H9 (cell line): ENCODE results near the gene PARD6B. TPM values are rescaled to one million over a fixed set of nuclear protein-coding genes. Genes with fewer than 3 reads are reported as not detected.

ENCODE experiments used
- DNase-seq: peaks from one replicate; pipeline ENCODE4 v3.0.0-alpha.2; 2017
- H2AFZ ChIP-seq: one replicate; pipeline ENCODE4 v1.6.1; 2013; ENCODE audit warnings: mild to moderate bottlenecking, low read length, control low read depth, moderate library complexity
- H2AK5ac ChIP-seq: 2 replicates; pipeline ENCODE4 v1.6.1; 2013; ENCODE audit warnings: low read length, control low read depth, mixed read lengths; ENCODE audit not compliant: insufficient read length
- H2BK120ac ChIP-seq: one replicate; pipeline ENCODE4 v1.6.1; 2013; ENCODE audit warnings: low read depth, mild to moderate bottlenecking, low read length, control low read depth, inconsistent platforms; ENCODE audit not compliant: poor library complexity, severe bottlenecking
- H2BK12ac ChIP-seq: 2 replicates; pipeline ENCODE4 v1.6.1; 2013; ENCODE audit warnings: low read length, control low read depth, mixed read lengths, low read depth; ENCODE audit not compliant: insufficient read length
- H2BK15ac ChIP-seq: 2 replicates; pipeline ENCODE4 v1.6.1; 2013; ENCODE audit warnings: low read depth, low read length, control low read depth
- H2BK20ac ChIP-seq: one replicate; pipeline ENCODE4 v1.6.1; 2013; ENCODE audit warnings: low read depth, mild to moderate bottlenecking, low read length, control low read depth, inconsistent platforms; ENCODE audit not compliant: poor library complexity, severe bottlenecking
- H2BK5ac ChIP-seq: 2 replicates; pipeline ENCODE4 v1.6.1; 2013; ENCODE audit warnings: low read length, control low read depth, mixed read lengths; ENCODE audit not compliant: insufficient read length
- H3K14ac ChIP-seq: 2 replicates; pipeline ENCODE4 v1.6.1; 2013; ENCODE audit warnings: low read length, control low read depth; ENCODE audit not compliant: insufficient read depth
- H3K18ac ChIP-seq: 2 replicates; pipeline ENCODE4 v1.6.1; 2013; ENCODE audit warnings: low read depth, mild to moderate bottlenecking, mixed read lengths, low read length, control low read depth; ENCODE audit not compliant: insufficient read length
- H3K23ac ChIP-seq: 2 replicates; pipeline ENCODE4 v1.6.1; 2013; ENCODE audit warnings: low read length, control low read depth, mixed read lengths, low read depth; ENCODE audit not compliant: insufficient read length
- H3K23me2 ChIP-seq: 2 replicates; pipeline ENCODE4 v1.6.1; 2013; ENCODE audit warnings: low read depth, mild to moderate bottlenecking, mixed read lengths, low read length, control low read depth; ENCODE audit not compliant: insufficient read length, poor library complexity, severe bottlenecking
- H3K27ac ChIP-seq: 2 replicates; pipeline ENCODE4 v1.5.1; 2013; ENCODE audit warnings: low read length, control low read depth, mixed read lengths, low read depth; ENCODE audit not compliant: insufficient read length
- H3K27me3 ChIP-seq: 2 replicates; pipeline ENCODE4 v1.6.1; 2013; ENCODE audit warnings: low read length, control low read depth, inconsistent platforms; ENCODE audit not compliant: insufficient read depth
- H3K4ac ChIP-seq: 2 replicates; pipeline ENCODE4 v1.6.1; 2013; ENCODE audit warnings: low read depth, mild to moderate bottlenecking, control low read depth, inconsistent platforms, low read length, moderate library complexity
- H3K4me1 ChIP-seq: 2 replicates; pipeline ENCODE4 v1.6.1; 2013; ENCODE audit warnings: low read length, control low read depth, inconsistent platforms; ENCODE audit not compliant: insufficient read depth
- H3K4me2 ChIP-seq: 2 replicates; pipeline ENCODE4 v1.6.1; 2013; ENCODE audit warnings: low read length, control low read depth, mixed read lengths; ENCODE audit not compliant: insufficient read length, insufficient read depth
- H3K56ac ChIP-seq: 2 replicates; pipeline ENCODE4 v1.6.1; 2013; ENCODE audit warnings: low read depth, mild to moderate bottlenecking, mixed read lengths, low read length, control low read depth; ENCODE audit not compliant: insufficient read length
- H3K79me1 ChIP-seq: 2 replicates; pipeline ENCODE4 v1.6.1; 2013; ENCODE audit warnings: low read depth, mild to moderate bottlenecking, moderate library complexity, low read length, control low read depth, inconsistent platforms; ENCODE audit not compliant: insufficient read depth, poor library complexity, severe bottlenecking
- H3K79me2 ChIP-seq: 2 replicates; pipeline ENCODE4 v1.6.1; 2013; ENCODE audit warnings: low read length, control low read depth, inconsistent platforms; ENCODE audit not compliant: insufficient read depth
- H3K9ac ChIP-seq: 2 replicates; pipeline ENCODE4 v1.6.1; 2013; ENCODE audit warnings: low read length, control low read depth, mixed read lengths; ENCODE audit not compliant: insufficient read length; ENCODE audit errors: extremely low read depth
- H3K9me3 ChIP-seq: one replicate; pipeline ENCODE4 v1.6.1; 2013; ENCODE audit warnings: low read depth, low read length, inconsistent platforms; ENCODE audit not compliant: control insufficient read depth
- H3T11ph ChIP-seq: one replicate; pipeline ENCODE4 v1.6.1; 2013; ENCODE audit warnings: mild to moderate bottlenecking, low read length, control low read depth, inconsistent platforms
- H4K20me1 ChIP-seq: one replicate; pipeline ENCODE4 v1.6.1; 2013; ENCODE audit not compliant: control insufficient read depth, insufficient read length, insufficient read depth
- H4K5ac ChIP-seq: 2 replicates; pipeline ENCODE4 v1.6.1; 2013; ENCODE audit warnings: low read depth, mild to moderate bottlenecking, mixed read lengths, low read length, control low read depth; ENCODE audit not compliant: insufficient read length
- H4K8ac ChIP-seq: replicated peaks from 2 replicates; pipeline ENCODE4 v1.6.1; 2013; ENCODE audit warnings: low read length, control low read depth, mixed read lengths, low read depth; ENCODE audit not compliant: insufficient read length
- H4K91ac ChIP-seq: 2 replicates; pipeline ENCODE4 v1.6.1; 2013; ENCODE audit warnings: low read depth, mild to moderate bottlenecking, moderate library complexity, mixed read lengths, low read length, control low read depth; ENCODE audit not compliant: insufficient read length
- H3K27ac Mint-ChIP-seq, 3 experiments: 2 replicates in 2 of 3; 3 replicates in 1 of 3; pipeline ENCODE4 v1.8.0; 2020 to 2021; ENCODE audit warnings: mixed read lengths in 3 of 3, mild to moderate bottlenecking in 1 of 3, moderate library complexity in 1 of 3
- H3K27me3 Mint-ChIP-seq: 2 replicates; pipeline ENCODE4 v1.8.0; 2021; ENCODE audit warnings: low read depth, mild to moderate bottlenecking, moderate library complexity, mixed read lengths
- H3K36me3 Mint-ChIP-seq, 3 experiments: 2 replicates in 2 of 3; 3 replicates in 1 of 3; pipeline ENCODE4 v1.8.0; 2020 to 2021; ENCODE audit warnings: low read depth in 3 of 3, mixed read lengths in 3 of 3; ENCODE audit not compliant: insufficient read depth in 1 of 3
- H3K4me1 Mint-ChIP-seq, 2 experiments: 2 replicates each; pipeline ENCODE4 v1.8.0; 2020; ENCODE audit warnings: mixed read lengths in 2 of 2
- H3K4me3 Mint-ChIP-seq, 2 experiments: 2 replicates in 1 of 2; 3 replicates in 1 of 2; pipeline ENCODE4 v1.8.0; 2020 to 2021; ENCODE audit warnings: mild to moderate bottlenecking in 2 of 2, mixed read lengths in 2 of 2, moderate library complexity in 1 of 2
- H3K9me3 Mint-ChIP-seq, 2 experiments: 2 replicates in 1 of 2; 3 replicates in 1 of 2; pipeline ENCODE4 v1.8.0; 2020; ENCODE audit warnings: mild to moderate bottlenecking in 2 of 2, mixed read lengths in 2 of 2, moderate library complexity in 1 of 2
- WGBS: extraction: QIAGEN DNeasy Blood & Tissue Kit; methylation state at CpG from one replicate; pipeline ENCODE4 v1.1.7; 2013; ENCODE audit warnings: missing lambda C conversion rate, low lambda C conversion rate, mixed read lengths; ENCODE audit not compliant: insufficient read length; ENCODE audit errors: extremely low coverage; 5-methylcytosine and 5-hydroxymethylcytosine counted together
- total RNA-seq: library from RNA; stranded (reverse); gene quantifications from 2 replicates; pipeline ENCODE4 v1.2.1, GENCODE V29; 2021
- TF ChIP-seq, protein P1 (sequence below): fragments of 200-600 bp; sonication (generic); conservative IDR thresholded peaks from 3 replicates; pipeline ENCODE4 v1.8.0; 2021; ENCODE audit warnings: antibody characterized with exemption, mild to moderate bottlenecking

PARD6B gene
- total RNA-seq, 1 experiment from 2014 or later, result 27.4 TPM

GRCh38 chr20:50734730-50735679 lies 3.6 kb downstream of the PARD6B start:
- Histone ChIP-seq H4K5ac (no peak overlapping the region), H3K9me3 (no peaks in the 10 kb centered on the region), H2AK5ac (no peak overlapping the region), H4K20me1 (no peaks in the 10 kb centered on the region), H3K27ac (no peak overlapping the region), H2BK120ac (no peak overlapping the region), H3K79me2 (peaks cover 14% of the 10 kb centered on the region; the same call in 1 of the 2 replicates), H3K9ac (no peak overlapping the region), H2AFZ (no peak overlapping the region), H3K56ac (no peak overlapping the region), H2BK20ac (no peak overlapping the region), H3K23me2 (peaks cover 7% of the 10 kb centered on the region), H3K79me1 (no peaks in the 10 kb centered on the region), H3K4me2 (no peak overlapping the region), H3K27me3 (no peaks in the 10 kb centered on the region), H3K4me1 (peaks cover 6% of the 10 kb centered on the region), H3K18ac (no peak overlapping the region), H3K14ac (no peak overlapping the region), H3K4ac (no peak overlapping the region), H3K23ac (no peak overlapping the region), H3T11ph (no peak overlapping the region), H2BK15ac (no peak overlapping the region), H2BK5ac (no peak overlapping the region), H4K8ac (no peak overlapping the region), H2BK12ac (no peak overlapping the region), H4K91ac (no peak overlapping the region)
- DNase-seq, result no peak
- peaks cover 49 to 55% of the 10 kb centered on the region in 2 experiments for H3K4me1 Mint-ChIP-seq
- no CpG with 5 or more reads among the region's 9 CpGs for WGBS
- H3K36me3 Mint-ChIP-seq, result peaks cover 2 to 34% (median 32%) of the 10 kb centered on the region in 3 experiments
- H3K4me3 Mint-ChIP-seq, result no peak overlapping the region; a peak in 1 of 5 replicates
- no peaks in the 10 kb centered on the region; the same call in 1 of the 2 replicates for H3K27me3 Mint-ChIP-seq
- H3K9me3 Mint-ChIP-seq, result no peaks in the 10 kb centered on the region; a peak in 1 of 5 replicates
- TF ChIP-seq, protein P1, sequence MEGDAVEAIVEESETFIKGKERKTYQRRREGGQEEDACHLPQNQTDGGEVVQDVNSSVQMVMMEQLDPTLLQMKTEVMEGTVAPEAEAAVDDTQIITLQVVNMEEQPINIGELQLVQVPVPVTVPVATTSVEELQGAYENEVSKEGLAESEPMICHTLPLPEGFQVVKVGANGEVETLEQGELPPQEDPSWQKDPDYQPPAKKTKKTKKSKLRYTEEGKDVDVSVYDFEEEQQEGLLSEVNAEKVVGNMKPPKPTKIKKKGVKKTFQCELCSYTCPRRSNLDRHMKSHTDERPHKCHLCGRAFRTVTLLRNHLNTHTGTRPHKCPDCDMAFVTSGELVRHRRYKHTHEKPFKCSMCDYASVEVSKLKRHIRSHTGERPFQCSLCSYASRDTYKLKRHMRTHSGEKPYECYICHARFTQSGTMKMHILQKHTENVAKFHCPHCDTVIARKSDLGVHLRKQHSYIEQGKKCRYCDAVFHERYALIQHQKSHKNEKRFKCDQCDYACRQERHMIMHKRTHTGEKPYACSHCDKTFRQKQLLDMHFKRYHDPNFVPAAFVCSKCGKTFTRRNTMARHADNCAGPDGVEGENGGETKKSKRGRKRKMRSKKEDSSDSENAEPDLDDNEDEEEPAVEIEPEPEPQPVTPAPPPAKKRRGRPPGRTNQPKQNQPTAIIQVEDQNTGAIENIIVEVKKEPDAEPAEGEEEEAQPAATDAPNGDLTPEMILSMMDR, result no peak
- 0 out of 7 replicates have a peak overlapping the region, but pooled peaks of 1 of the 3 experiments have one; percentile 47 for H3K27ac Mint-ChIP-seq
